Muscle layer of duodenum (tissue), 2 donors: ENCODE results near the gene TXNDC5.

Experiments used
- H3K27ac ChIP-seq: one replicate; pipeline ENCODE4 v1.7.0; 2013; ENCODE audit warnings: mild to moderate bottlenecking, low read length
- H3K27me3 ChIP-seq: one replicate; pipeline ENCODE4 v1.7.0; 2013; ENCODE audit warnings: low read depth, mild to moderate bottlenecking, control low read depth, low read length
- H3K36me3 ChIP-seq, 2 donors: one replicate each; pipeline ENCODE4 v1.7.0; 2013; ENCODE audit warnings: low read length in 2 of 2, control low read depth in 1 of 2, mild to moderate bottlenecking in 1 of 2; ENCODE audit not compliant: insufficient read depth in 2 of 2, control insufficient read depth in 1 of 2
- H3K4me1 ChIP-seq, 2 donors: one replicate each; pipeline ENCODE4 v1.7.0; 2013; ENCODE audit warnings: low read length in 2 of 2, mild to moderate bottlenecking in 2 of 2, control low read depth in 1 of 2, moderate library complexity in 1 of 2; ENCODE audit not compliant: insufficient read depth in 2 of 2, control insufficient read depth in 1 of 2
- H3K4me3 ChIP-seq, 2 donors: one replicate each; pipeline ENCODE4 v1.7.0; 2013; ENCODE audit warnings: low read length in 2 of 2, low read depth in 1 of 2, mild to moderate bottlenecking in 1 of 2
- H3K9me3 ChIP-seq, 2 donors: one replicate each; pipeline ENCODE4 v1.7.0; 2013; ENCODE audit warnings: low read length in 2 of 2, control low read depth in 1 of 2, mild to moderate bottlenecking in 1 of 2; ENCODE audit not compliant: control insufficient read depth in 1 of 2
- donor health status: healthy.

TXNDC5 gene

GRCh38 chr6:7932625-7933024 lies 22.0 kb upstream of the TXNDC5 start:
- Histone ChIP-seq H3K36me3 (no peaks in the 10 kb centered on the region), H3K27me3 (no peaks in the 10 kb centered on the region), H3K4me3 (no peak overlapping the region), H3K27ac (no peak overlapping the region), H3K4me1 (no peaks in the 10 kb centered on the region), H3K9me3 (no peaks in the 10 kb centered on the region)

GRCh38 chr6:7924867-7925266 lies 14.3 kb upstream of the TXNDC5 start:
- Histone ChIP-seq H3K4me1 (no peaks in the 10 kb centered on the region), H3K9me3 (peaks cover 0 to 8% of the 10 kb centered on the region in 2 donors), H3K36me3 (no peaks in the 10 kb centered on the region), H3K27ac (no peak overlapping the region), H3K4me3 (no peak overlapping the region), H3K27me3 (no peaks in the 10 kb centered on the region)

DNA sequence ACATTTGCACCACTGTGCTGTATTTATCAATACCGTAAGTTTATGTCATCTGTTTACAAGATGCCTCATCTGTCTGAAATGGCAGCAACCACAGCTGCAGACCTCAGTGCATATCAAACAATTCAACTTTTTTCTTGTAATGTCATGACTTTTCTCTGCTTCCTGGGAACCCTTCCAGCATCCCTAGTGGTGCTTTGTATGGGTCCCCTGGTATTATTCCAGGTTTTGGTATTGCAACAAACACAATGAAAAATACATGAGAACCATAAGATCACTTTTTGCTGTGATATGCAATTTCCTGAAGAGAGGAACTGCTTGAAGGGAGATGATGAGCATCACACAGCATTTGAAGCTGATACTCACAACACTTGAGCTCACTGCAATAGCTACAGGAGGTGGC lies 12.0 kb upstream of the TXNDC5 start:
- Histone ChIP-seq H3K4me3 (no peak overlapping the region), H3K27me3 (no peaks in the 10 kb centered on the region), H3K4me1 (no peaks in the 10 kb centered on the region), H3K36me3 (no peaks in the 10 kb centered on the region), H3K9me3 (peaks cover 0 to 8% of the 10 kb centered on the region in 2 donors), H3K27ac (no peak overlapping the region)

DNA sequence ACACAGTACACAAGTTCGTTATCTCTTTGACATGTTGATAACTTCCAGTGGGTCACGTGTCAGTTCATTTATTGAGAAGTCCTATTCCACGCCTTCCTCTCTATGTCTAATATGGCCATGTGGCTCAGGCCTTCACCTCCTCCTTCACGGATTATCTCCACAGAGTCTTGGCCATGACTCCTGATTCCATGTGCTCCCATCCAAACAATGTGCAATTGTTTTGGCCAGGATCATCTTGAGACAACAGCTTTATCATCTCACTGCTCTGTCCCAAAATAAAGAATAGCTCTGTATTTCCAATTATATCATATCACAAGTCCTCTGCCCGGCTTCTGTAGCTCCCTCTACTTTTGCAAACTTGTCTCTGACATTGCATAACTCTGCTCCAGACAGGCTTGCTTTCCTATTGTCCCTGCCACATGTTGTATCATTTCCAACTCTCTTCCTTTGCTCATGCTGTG lies 11.1 kb upstream of the TXNDC5 start:
- Histone ChIP-seq H3K4me1 (no peaks in the 10 kb centered on the region), H3K4me3 (no peak overlapping the region), H3K9me3 (peaks cover 0 to 8% of the 10 kb centered on the region in 2 donors), H3K36me3 (no peaks in the 10 kb centered on the region), H3K27ac (no peak overlapping the region), H3K27me3 (no peaks in the 10 kb centered on the region)

DNA sequence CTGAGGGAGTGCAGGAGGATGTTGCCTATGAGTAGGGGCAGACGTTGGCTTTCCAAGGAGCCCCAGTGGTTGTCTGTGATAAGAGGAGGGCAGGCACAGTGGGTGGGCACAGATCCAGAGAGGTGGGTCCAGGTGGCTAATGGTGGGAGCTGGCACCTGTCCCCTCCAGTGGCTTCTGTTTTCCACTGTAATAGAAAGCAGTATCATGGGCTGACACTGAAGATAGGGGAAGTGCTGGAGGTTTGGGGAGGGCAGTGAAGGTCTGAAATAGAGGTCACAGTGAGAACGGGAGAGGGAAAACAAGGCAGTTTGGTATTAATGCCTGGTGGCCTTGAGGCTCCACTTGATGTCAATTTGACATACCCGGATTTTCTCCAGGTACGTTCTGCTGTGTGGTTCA lies 10.5 kb upstream of the TXNDC5 start:
- Histone ChIP-seq H3K27me3 (no peaks in the 10 kb centered on the region), H3K4me3 (no peak overlapping the region), H3K4me1 (no peaks in the 10 kb centered on the region), H3K27ac (no peak overlapping the region), H3K9me3 (peaks cover 0 to 8% of the 10 kb centered on the region in 2 donors), H3K36me3 (no peaks in the 10 kb centered on the region)

DNA sequence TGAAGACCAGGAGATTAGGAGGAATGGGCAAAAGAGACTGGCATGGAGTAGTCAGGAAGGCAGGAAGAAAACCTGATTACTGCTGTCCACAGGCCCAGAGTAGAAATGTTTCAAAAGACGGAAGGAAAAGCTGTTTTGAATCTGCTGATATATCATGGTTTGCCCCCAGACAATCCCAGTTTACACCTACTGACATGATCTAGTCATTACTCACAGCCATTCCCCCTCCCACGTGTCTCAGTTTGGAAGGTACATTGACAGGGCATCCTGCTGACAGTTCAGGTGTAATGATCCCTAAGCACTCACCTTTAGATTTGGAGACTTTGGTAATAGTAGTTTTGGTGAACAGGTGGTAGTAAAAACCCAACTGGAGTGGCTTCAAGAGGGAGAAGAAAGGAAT lies 9.8 kb upstream of the TXNDC5 start:
- Histone ChIP-seq H3K4me3 (no peak overlapping the region), H3K4me1 (no peaks in the 10 kb centered on the region), H3K27ac (no peak overlapping the region), H3K27me3 (no peaks in the 10 kb centered on the region), H3K9me3 (peaks cover 0 to 8% of the 10 kb centered on the region in 2 donors), H3K36me3 (no peaks in the 10 kb centered on the region)

GRCh38 chr6:7919871-7920270 lies 9.3 kb upstream of the TXNDC5 start:
- H3K4me1 ChIP-seq = no peaks in the 10 kb centered on the region
- no peak overlapping the region for H3K27ac ChIP-seq
- peaks cover 0 to 7% of the 10 kb centered on the region in 2 donors for H3K9me3 ChIP-seq
- H3K27me3 ChIP-seq = no peaks in the 10 kb centered on the region
- no peak overlapping the region for H3K4me3 ChIP-seq
- H3K36me3 ChIP-seq = no peaks in the 10 kb centered on the region

DNA sequence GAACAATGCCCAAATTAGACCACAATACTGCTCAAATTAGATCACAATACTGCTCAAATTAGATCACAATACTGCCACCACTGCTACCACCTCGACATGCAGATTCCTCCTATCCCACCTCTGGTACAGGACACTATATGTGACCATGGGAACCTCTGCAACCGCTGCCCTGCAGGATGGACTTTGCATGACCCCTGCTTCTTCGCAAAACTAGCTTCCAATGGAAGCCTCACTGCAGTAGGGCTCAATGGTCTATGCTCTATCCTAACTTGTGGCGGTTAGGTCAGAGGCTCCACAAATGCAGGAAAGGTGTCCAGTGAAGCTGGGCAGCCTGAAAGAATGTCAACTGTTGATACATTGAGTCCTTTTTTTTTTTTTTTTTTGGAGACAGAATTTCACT lies 7.8 kb upstream of the TXNDC5 start:
- Histone ChIP-seq H3K27ac (no peak overlapping the region), H3K36me3 (no peaks in the 10 kb centered on the region)

GRCh38 chr6:7917729-7918128 lies 7.1 kb upstream of the TXNDC5 start:
- H3K27ac ChIP-seq = no peak overlapping the region
- H3K4me1 ChIP-seq = no peaks in the 10 kb centered on the region

More for the DNA sequence above, 7.8 kb upstream of the TXNDC5 start:
- no peaks in the 10 kb centered on the region for H3K4me1 ChIP-seq
- no peaks in the 10 kb centered on the region for H3K9me3 ChIP-seq
- no peak overlapping the region for H3K4me3 ChIP-seq
- H3K27me3 ChIP-seq = no peaks in the 10 kb centered on the region

DNA sequence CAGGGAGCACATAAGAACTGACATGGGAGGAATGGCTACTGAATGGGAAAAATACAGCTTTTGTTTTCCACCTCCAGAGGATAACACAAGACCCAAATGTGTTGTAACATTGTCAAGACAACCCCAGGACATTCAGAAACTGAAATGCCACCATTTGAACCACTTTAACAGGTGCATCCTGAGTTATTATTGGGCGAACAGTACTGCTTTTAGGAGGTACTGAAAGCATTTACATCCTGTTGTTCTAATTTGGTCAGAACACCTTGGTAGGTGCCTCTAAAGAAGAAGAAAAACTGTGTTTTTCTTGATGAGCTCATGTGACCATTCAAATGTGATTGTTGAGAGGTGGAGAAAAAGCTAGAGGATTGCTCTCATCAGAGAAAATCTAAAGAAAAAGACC lies 6.4 kb upstream of the TXNDC5 start:
- no peak overlapping the region for H3K27ac ChIP-seq

More at GRCh38 chr6:7917729-7918128, 7.1 kb upstream of the TXNDC5 start:
- Histone ChIP-seq H3K4me3 (no peak overlapping the region), H3K36me3 (no peaks in the 10 kb centered on the region), H3K27me3 (no peaks in the 10 kb centered on the region), H3K9me3 (no peaks in the 10 kb centered on the region)

DNA sequence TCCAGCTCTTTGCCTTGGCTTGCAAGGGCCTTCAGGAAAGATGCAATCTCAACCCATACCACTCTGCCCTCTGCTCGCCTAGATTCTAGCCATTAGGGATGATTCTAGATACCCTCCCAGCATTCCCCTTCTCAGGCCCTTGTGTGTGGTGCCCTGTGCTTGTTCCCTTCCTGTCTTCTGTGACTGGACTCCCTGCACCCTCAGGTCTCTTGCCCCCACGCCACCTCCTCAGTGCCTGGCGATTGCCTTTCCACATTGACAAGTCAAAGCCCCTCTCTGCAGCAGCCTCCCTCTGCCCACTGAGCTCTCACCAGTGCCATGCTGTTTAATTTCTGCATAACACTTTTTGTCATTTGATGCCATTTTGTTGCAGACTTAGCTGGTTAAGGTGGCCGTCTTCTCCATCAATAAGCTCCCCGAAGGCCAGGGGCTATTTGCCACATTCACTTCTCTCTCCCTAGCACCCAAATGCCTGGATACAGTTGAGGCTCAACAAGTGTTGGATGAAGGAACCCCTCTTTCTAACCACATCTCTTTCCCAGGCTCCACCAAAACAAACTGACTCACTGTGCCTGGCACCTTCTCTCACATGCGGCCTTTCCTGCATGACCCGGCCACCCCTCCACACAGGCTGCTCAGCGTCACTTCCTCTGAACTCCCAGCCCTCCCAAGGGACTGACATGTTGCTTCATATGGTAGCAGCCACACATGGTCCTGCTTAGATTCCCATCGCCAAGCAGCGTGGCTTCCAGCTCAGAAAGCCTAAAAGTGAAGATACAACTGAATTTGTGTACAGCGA lies 4.6 kb upstream of the TXNDC5 start:
- H3K27ac ChIP-seq = no peak overlapping the region
- no peak overlapping the region for H3K4me3 ChIP-seq
- H3K4me1 ChIP-seq = no peaks in the 10 kb centered on the region
- no peaks in the 10 kb centered on the region for H3K36me3 ChIP-seq
- H3K27me3 ChIP-seq = no peaks in the 10 kb centered on the region
- H3K9me3 ChIP-seq = no peaks in the 10 kb centered on the region

More for the DNA sequence above, 6.4 kb upstream of the TXNDC5 start:
- Histone ChIP-seq H3K27me3 (no peaks in the 10 kb centered on the region), H3K36me3 (no peaks in the 10 kb centered on the region), H3K4me3 (no peak overlapping the region), H3K9me3 (no peaks in the 10 kb centered on the region), H3K4me1 (no peaks in the 10 kb centered on the region)

DNA sequence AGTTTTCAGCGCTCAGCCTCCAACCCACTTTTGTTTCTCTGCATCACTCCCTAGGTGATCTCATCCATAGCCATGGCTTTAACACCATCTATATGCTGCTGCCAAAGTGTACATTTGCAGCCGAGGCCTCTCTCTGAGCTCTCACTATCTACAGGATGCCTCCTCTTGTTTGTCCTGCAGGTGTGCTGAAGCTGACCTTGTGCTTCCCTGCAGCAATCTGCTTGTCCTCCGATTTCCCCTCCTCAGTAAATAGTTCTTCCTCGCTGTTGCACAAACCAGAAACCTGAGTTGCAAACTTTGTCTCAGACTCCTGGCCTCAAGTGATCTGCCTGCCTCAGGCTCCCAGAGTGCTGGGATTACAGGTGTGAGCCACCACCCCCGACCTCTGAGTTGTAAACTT lies 3.7 kb upstream of the TXNDC5 start:
- no peaks in the 10 kb centered on the region for H3K9me3 ChIP-seq
- no peaks in the 10 kb centered on the region for H3K27me3 ChIP-seq
- no peaks in the 10 kb centered on the region for H3K36me3 ChIP-seq
- no peak overlapping the region for H3K4me3 ChIP-seq
- H3K4me1 ChIP-seq = peaks cover under 1 to 4% of the 10 kb centered on the region in 2 donors
- no peak overlapping the region for H3K27ac ChIP-seq
